T-helper 17 cell (primary cell): ENCODE results near the gene IL1RL2. TPM values are rescaled to one million over a fixed set of nuclear protein-coding genes. Genes with fewer than 3 reads are reported as not detected.

ENCODE experiments used
- ATAC-seq: fragments of 150-1000 bp; cut with Tn5 transposase; 2 replicates; pipeline ENCODE4 v1.10.0; 2021; ENCODE audit warnings: mild to moderate bottlenecking, moderate library complexity
- DNase-seq, 3 donors: peaks; one replicate each; pipeline versions ENCODE4 v3.0.0 to v3.0.0-alpha.2; 2020 to 2021
- H3K9me3 ChIP-seq: one replicate; pipeline ENCODE4 v1.7.0; 2013; ENCODE audit warnings: low read length, mild to moderate bottlenecking; ENCODE audit not compliant: control insufficient read depth, poor library complexity, severe bottlenecking
- H3K27ac Mint-ChIP-seq: one replicate; pipeline ENCODE4 v1.8.0; 2022; ENCODE audit warnings: mild to moderate bottlenecking, moderate library complexity, mixed read lengths
- H3K27me3 Mint-ChIP-seq: one replicate; pipeline ENCODE4 v1.8.0; 2022; ENCODE audit warnings: mixed read lengths
- H3K36me3 Mint-ChIP-seq: one replicate; pipeline ENCODE4 v1.8.0; 2022; ENCODE audit warnings: low read depth, mixed read lengths
- H3K4me1 Mint-ChIP-seq: one replicate; pipeline ENCODE4 v1.8.0; 2022; ENCODE audit warnings: mild to moderate bottlenecking, mixed read lengths
- H3K4me3 Mint-ChIP-seq: one replicate; pipeline ENCODE4 v1.8.0; 2022; ENCODE audit warnings: mild to moderate bottlenecking, moderate library complexity, mixed read lengths
- total RNA-seq, 4 donors: library from RNA in 2 of 4; stranded (reverse) in 2 of 4; gene quantifications; one replicate each; pipeline ENCODE4 v1.2.3 and lab custom pipeline; 2022 to 2026

Gene IL1RL2
- total RNA-seq, 2 donors from 2014 or later = not detected

DNA sequence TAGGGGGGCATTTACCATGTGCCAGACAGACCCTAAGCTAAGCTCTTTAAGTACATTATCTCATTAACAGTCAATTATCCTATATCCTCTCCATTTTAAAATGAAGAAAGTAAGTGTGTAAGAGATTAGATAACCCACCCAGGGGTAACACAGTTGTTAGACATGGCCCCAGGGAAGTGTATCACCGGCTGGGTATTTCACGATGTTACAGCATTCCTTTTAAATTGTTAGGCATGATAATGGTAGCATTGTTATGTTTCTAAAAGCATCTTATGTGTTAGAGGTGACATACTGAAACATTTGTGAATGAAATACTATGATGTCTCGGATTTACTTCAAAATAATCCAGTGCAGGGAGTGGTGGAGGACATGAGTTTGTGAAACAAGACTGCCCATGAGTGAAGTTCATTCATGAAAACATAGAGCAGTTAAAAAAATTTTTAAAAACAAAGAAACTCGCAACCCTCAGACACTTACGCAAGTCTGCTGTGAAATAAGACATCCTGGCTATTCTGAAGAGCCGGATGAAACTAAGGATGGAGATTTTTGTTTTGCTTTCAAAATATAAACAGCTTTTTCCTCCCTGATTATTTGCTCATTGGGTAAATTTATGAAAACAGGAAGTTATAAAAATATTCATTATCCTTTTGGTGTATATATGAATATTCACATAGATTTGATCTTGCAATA, 54.9 kb downstream of the IL1RL2 start:
- H3K27me3 Mint-ChIP-seq = no peaks in the 10 kb centered on the region
- DNase-seq (no peak), ATAC-seq (no peak)
- H3K4me3 Mint-ChIP-seq = no peak overlapping the region
- no peaks in the 10 kb centered on the region for H3K36me3 Mint-ChIP-seq
- no peaks in the 10 kb centered on the region for H3K9me3 ChIP-seq
- H3K4me1 Mint-ChIP-seq = peaks cover 17% of the 10 kb centered on the region
- H3K27ac Mint-ChIP-seq = no peak overlapping the region

DNA sequence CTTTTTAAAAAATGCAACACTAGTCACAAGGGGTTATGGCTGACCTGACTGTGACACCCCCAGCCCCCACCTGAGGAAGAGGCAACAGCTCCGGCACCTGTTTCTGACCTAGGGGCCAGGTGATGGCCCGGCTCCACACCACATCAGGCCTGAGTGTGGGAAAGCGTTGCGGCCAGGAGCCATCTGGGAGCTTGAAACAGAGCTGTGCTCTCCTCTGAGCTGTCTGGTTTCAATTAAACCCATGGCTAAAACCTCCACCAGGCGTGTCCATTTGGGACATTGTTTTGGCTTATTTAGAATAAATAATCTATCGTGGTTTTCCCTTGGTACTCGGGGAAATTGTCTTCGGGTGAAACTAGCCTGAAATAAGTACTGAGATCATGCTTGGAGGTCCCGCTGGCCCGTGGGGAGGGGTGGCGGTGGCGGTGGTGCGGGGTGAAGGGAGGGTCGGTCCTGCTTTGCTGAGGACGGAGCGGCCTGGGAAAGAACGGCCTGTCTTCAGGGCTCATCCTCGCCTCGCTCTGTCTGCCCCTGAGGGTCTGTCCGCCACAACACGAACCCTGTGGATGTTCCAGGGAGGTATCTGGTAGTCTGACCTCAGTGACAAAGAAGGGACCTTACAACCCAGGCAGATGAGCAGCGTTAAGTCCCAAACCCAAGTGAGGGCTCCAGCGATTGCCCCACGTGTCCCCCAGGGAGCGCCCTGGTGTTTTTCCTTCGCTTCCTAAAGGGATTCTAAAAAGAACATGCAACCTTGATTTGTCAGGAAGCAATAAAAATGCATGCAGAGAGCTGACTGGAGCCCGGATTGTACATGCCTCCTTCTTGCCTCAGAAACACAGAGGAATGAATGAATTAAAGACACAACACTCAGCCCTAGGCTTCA, 58.7 kb downstream of the IL1RL2 start:
- no peaks in the 10 kb centered on the region for H3K27me3 Mint-ChIP-seq
- H3K4me1 Mint-ChIP-seq = peaks cover 6% of the 10 kb centered on the region
- no peak for DNase-seq
- no peak overlapping the region for H3K27ac Mint-ChIP-seq
- H3K36me3 Mint-ChIP-seq = no peaks in the 10 kb centered on the region
- ATAC-seq = no peak
- H3K4me3 Mint-ChIP-seq = no peak overlapping the region
- H3K9me3 ChIP-seq = no peaks in the 10 kb centered on the region

DNA sequence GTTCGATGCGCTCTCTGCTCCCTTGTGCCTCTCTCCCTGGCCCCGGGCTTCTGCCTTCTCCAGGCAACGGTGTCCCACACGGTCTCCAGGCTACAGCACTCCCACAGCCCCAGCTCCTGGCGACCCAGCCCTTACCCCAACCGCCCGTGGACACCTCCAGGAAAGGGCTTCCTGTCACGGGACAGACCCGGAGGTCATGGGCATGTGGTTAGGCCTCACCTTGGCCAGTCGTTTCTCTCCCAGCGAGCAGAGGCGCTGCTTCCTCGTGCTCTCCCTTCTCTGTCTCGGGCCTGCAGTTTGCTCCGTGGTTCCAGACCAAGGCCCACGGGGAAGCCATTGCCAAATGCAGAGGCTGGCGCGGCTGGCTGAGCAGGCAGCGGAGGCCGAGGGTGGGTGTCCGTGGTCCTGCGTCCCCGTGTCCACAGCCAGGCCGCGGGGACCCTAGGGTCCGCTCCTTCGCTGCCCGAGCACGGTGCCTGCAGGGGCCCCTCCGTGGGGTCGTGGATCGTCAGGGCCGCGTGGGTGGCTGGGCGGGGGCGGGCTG, 63.5 kb downstream of the IL1RL2 start:
- H3K27me3 Mint-ChIP-seq = no peaks in the 10 kb centered on the region
- peaks cover 2% of the 10 kb centered on the region for H3K36me3 Mint-ChIP-seq
- no peaks in the 10 kb centered on the region for H3K9me3 ChIP-seq
- peak overlapping the region; percentile 91 for H3K27ac Mint-ChIP-seq
- peaks cover 22% of the 10 kb centered on the region for H3K4me1 Mint-ChIP-seq
- DNase-seq = no peak
- no peak for ATAC-seq
- H3K4me3 Mint-ChIP-seq = peak overlapping the region; percentile 97

DNA sequence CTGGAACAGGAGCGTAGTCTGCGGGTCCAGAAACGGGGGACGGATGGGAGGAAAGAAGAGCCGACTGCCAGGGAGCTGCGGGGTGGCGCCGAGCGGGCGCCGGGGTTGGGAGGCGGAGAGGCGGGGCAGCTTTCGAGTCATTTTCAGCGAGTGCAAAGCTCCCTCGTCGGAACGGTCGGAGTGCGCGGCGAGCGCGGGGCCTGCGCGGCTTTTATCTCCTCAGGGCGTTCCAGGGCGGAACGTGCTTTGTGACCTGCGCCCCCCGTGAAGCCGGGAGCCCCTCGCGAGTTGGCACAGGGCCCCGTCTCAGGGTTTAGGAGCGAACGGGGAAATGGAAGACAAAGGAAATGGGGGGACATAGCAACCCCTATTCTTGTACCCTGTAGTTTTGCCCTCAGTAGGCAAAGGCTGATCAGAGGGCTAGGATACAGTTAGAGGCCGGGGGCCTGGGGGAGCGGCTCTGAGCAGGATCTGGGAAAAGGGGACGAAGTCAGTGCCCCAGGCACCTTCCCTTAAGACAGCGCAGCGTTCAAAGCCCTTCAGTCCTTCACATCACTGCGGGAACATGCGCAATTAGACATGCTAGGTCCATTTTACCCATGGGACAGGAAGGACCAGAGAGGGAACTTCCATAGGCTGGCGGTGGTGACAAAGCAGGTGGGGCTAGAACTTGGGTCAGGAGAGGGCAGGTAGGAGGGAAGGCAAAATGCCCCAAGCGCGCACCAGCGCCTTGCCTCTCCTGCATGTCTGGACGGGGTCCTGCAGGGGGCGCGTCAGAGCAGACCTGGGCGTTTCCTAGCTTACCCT, 64.4 kb downstream of the IL1RL2 start:
- ATAC-seq = peak; percentile 90
- H3K27ac Mint-ChIP-seq = peak overlapping the region; percentile 91
- H3K4me3 Mint-ChIP-seq = peak overlapping the region; percentile 97
- H3K9me3 ChIP-seq = no peaks in the 10 kb centered on the region
- peak; percentile 56 to 67 (median 58) for DNase-seq
- peaks cover 2% of the 10 kb centered on the region for H3K36me3 Mint-ChIP-seq
- no peaks in the 10 kb centered on the region for H3K27me3 Mint-ChIP-seq
- H3K4me1 Mint-ChIP-seq = peaks cover 22% of the 10 kb centered on the region

DNA sequence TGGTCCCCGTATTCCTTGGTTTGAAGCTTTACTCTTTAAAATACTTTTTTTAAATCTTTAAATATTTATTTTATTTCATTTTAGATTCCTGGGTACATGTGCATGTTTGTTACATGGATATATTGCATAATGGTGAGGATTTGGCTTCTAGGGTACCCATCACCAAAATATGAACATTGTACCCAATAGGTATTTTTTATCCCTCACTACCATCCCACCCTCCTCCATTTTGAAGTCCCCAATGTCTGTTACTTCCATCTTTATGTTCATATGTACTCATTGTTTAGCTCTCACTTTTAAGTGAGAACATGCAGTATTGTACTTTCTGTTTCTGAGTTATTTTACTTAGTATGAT, 65.0 kb downstream of the IL1RL2 start:
- Mint-ChIP-seq H3K27ac (peak overlapping the region; percentile 91), H3K4me1 (peaks cover 27% of the 10 kb centered on the region), H3K36me3 (peaks cover 2% of the 10 kb centered on the region), H3K27me3 (no peaks in the 10 kb centered on the region), H3K4me3 (peak overlapping the region; percentile 97)
- DNase-seq (no peak), ATAC-seq (no peak)
- no peaks in the 10 kb centered on the region for H3K9me3 ChIP-seq

- H3K36me3 Mint-ChIP-seq = peaks cover 2% of the 10 kb centered on the region
- H3K9me3 ChIP-seq = no peaks in the 10 kb centered on the region
- peaks cover 30% of the 10 kb centered on the region for H3K4me1 Mint-ChIP-seq
- no peaks in the 10 kb centered on the region for H3K27me3 Mint-ChIP-seq
- ATAC-seq (no peak), DNase-seq (no peak)
- peak overlapping the region; percentile 15 for H3K4me3 Mint-ChIP-seq
- no peak overlapping the region for H3K27ac Mint-ChIP-seq
These were observed 65.4 kb downstream of the IL1RL2 start for GRCh38 chr2:102252236-102252635.

DNA sequence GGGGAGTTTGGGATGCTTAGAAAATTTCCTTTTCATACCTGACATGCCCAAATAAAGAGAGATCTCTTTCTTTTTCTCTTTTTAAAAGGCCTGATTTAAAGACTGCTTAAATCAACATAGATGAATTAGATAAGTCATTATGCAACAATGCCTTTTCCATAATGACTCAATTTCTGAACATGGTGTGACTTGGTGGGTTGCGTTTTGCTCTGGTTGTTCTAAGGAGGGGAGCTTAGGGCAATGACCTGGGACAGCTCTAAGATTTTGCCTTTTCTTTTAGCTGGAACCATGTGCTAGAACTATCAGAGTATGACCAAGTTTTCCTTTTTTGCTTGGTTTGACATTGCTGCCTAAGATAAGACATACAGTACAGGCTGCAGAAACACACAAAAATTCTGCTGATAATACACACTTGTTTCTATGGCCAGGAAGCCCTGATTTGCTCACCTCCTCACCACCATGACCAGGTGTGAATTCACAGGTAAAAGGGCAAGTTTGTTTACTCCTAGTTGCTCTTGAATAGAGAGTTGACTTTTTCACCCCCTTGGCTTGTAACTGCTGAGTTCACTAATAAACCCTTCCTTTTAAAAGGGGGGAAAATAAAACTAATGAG, 66.4 kb downstream of the IL1RL2 start:
- H3K4me3 Mint-ChIP-seq = peak overlapping the region; percentile 31
- H3K4me1 Mint-ChIP-seq = peaks cover 30% of the 10 kb centered on the region
- H3K27ac Mint-ChIP-seq = no peak overlapping the region
- ATAC-seq = no peak
- no peaks in the 10 kb centered on the region for H3K27me3 Mint-ChIP-seq
- no peaks in the 10 kb centered on the region for H3K9me3 ChIP-seq
- no peak for DNase-seq
- peaks cover 2% of the 10 kb centered on the region for H3K36me3 Mint-ChIP-seq

DNA sequence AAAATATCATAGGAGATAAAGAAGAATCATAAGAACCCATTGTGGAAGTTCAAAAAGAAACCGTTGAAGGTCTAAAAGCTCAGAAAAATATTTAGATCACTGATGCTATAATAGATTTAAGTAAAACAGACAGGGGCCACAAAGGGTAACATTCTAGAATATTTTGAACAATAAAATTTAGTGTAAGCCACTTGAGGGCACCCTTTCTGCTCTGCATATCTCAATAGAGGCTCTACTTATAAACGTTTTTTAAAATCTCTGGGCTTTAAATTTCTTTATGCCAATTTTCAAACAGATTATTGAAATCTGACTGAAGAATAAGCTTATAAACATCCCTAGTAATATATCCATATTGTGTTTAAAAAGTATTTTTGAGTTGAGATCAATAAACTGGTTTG, 66.9 kb downstream of the IL1RL2 start:
- H3K9me3 ChIP-seq = no peaks in the 10 kb centered on the region
- ATAC-seq = no peak
- Mint-ChIP-seq H3K27me3 (no peaks in the 10 kb centered on the region), H3K27ac (peak overlapping the region; percentile 79), H3K4me3 (no peak overlapping the region), H3K36me3 (peaks cover 2% of the 10 kb centered on the region), H3K4me1 (peaks cover 33% of the 10 kb centered on the region)
- DNase-seq = no peak

GRCh38 chr2:102256276-102256675, 69.5 kb downstream of the IL1RL2 start:
- Mint-ChIP-seq H3K36me3 (no peaks in the 10 kb centered on the region), H3K27me3 (no peaks in the 10 kb centered on the region), H3K4me1 (peaks cover 27% of the 10 kb centered on the region), H3K4me3 (peak overlapping the region; percentile 61), H3K27ac (peak overlapping the region; percentile 61)
- DNase-seq (no peak), ATAC-seq (no peak)
- no peaks in the 10 kb centered on the region for H3K9me3 ChIP-seq

DNA sequence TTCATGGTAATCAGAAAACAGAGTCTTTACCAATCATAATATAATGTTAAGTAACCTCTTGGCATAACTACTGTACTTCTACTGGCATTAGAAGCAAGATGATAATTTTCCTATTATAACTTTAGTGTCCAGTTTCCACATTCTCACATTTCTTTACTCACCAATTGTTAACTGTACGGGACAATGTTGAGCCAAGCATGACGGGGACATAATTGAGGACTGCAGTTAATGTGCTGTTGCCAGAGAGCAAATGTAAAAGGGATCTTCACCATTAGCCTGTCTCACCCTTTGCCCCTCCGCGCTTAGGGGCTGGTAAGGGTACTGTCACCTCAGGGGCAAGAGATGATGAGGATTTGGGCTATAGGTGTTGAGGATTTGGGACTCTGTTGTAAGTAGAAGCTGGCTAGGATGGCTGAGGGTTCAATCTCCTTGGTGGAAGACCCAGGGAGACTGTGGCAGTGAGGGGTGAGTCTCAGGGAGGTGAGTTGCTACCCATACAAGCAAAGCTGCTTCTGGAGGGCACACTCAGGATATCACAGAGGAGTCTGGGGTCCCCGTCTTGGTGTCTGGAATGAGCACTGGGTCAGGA, 70.1 kb downstream of the IL1RL2 start:
- ATAC-seq (no peak), DNase-seq (no peak)
- Mint-ChIP-seq H3K4me3 (peak overlapping the region; percentile 61), H3K27me3 (no peaks in the 10 kb centered on the region), H3K36me3 (no peaks in the 10 kb centered on the region), H3K4me1 (peaks cover 23% of the 10 kb centered on the region), H3K27ac (peak overlapping the region; percentile 61)
- H3K9me3 ChIP-seq = no peaks in the 10 kb centered on the region

GRCh38 chr2:102258025-102258385, 71.2 kb downstream of the IL1RL2 start:
- no peak for DNase-seq
- H3K36me3 Mint-ChIP-seq = no peaks in the 10 kb centered on the region
- H3K27me3 Mint-ChIP-seq = no peaks in the 10 kb centered on the region
- H3K4me1 Mint-ChIP-seq = peaks cover 16% of the 10 kb centered on the region
- no peak overlapping the region for H3K4me3 Mint-ChIP-seq
- peak overlapping the region; percentile 0 for H3K27ac Mint-ChIP-seq
- ATAC-seq = peak; percentile 30
- H3K9me3 ChIP-seq = no peaks in the 10 kb centered on the region

DNA sequence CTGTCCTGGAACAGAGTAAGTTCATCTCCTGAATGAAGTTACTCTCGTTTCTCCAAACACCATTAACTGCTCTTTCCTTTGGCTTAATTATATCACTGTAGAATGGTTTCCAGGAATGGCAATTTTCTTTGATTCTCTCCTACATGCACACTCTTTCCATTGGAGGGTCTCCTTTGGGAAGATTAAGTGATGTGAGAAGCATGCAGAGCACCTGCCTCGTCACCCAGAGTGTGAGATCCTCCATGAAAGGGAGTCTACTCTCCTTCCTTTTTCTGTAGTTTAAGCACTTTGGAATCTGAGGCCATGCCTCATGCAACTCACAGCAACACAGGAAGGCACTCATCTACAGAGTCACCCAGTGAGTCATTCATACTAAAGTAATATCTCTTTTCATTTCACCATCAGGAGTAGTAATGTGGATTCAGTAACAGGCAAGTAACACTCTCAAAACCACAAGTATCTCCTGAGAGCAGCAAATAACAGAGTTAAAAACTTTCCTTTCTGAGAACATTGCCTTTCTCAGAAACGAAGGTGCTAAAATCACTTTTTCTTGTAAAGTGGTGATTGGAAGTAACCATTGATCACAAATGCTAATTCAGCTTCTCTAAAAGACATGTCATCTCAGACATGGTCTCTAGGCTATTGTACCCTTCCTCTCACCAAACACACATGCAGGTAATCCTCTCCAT, 71.7 kb downstream of the IL1RL2 start:
- peak; percentile 69 for ATAC-seq
- Mint-ChIP-seq H3K36me3 (no peaks in the 10 kb centered on the region), H3K27me3 (no peaks in the 10 kb centered on the region), H3K4me3 (no peak overlapping the region), H3K27ac (peak overlapping the region; percentile 0), H3K4me1 (peaks cover 14% of the 10 kb centered on the region)
- DNase-seq = no peak
- no peaks in the 10 kb centered on the region for H3K9me3 ChIP-seq
